GM12873 (cell line): Measurements from ENCODE around the gene SLC24A3.

Experiments
- TF ChIP-seq, protein P1 (sequence below): IDR thresholded peaks from 2 replicates; pipeline ENCODE4 v1.5.1; 2012; ENCODE audit warnings: low read depth, mild to moderate bottlenecking, moderate library complexity, low read length, control low read depth; ENCODE audit not compliant: insufficient read depth; ENCODE audit errors: missing control alignments

The SLC24A3 gene

GRCh38 chr20:19631410-19631809 lies 419.0 kb downstream of the SLC24A3 start:
- TF ChIP-seq, protein P1, sequence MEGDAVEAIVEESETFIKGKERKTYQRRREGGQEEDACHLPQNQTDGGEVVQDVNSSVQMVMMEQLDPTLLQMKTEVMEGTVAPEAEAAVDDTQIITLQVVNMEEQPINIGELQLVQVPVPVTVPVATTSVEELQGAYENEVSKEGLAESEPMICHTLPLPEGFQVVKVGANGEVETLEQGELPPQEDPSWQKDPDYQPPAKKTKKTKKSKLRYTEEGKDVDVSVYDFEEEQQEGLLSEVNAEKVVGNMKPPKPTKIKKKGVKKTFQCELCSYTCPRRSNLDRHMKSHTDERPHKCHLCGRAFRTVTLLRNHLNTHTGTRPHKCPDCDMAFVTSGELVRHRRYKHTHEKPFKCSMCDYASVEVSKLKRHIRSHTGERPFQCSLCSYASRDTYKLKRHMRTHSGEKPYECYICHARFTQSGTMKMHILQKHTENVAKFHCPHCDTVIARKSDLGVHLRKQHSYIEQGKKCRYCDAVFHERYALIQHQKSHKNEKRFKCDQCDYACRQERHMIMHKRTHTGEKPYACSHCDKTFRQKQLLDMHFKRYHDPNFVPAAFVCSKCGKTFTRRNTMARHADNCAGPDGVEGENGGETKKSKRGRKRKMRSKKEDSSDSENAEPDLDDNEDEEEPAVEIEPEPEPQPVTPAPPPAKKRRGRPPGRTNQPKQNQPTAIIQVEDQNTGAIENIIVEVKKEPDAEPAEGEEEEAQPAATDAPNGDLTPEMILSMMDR = no peak

DNA sequence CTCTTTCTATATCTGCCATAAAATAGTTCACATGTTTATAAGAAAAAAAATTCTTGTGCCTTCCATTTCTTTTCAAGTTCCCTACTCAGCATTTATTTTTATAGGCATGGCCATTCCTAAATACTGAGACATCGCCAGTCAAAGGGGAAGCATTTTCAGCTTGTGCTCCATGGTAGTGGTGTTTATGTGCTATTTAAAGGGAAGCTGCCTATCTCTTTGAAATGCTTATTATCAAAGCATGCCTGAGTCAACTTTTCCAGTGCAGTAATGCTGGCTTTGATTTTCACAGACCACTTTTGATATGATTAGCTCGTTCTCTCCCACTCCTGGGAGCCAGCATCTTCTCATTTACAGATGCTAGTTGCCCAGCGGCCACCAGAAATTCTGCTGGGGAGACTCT lies 421.5 kb downstream of the SLC24A3 start:
- TF ChIP-seq, protein P1 = no peak

DNA sequence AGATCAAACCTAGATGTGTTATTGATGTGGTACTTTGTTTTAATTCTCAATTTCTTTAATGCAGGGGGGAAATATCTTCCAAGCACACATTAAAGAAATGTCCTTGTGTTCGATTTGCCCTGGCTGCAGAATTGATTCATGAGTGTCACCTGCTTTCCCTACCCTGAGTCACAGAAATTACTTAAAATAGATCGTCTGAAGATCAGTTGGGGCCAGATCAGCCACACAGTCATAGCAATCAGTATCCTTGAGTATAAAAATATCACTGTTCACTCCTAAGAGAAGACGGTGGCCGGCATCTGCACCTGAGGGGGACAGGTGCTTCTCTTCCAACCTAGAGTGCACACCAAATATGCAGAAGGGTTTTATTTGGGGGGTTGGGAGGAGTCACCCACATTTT lies 430.4 kb downstream of the SLC24A3 start:
- TF ChIP-seq, protein P1 = no peak

GRCh38 chr20:19644085-19644484 lies 431.6 kb downstream of the SLC24A3 start:
- TF ChIP-seq, protein P1 = no peak

DNA sequence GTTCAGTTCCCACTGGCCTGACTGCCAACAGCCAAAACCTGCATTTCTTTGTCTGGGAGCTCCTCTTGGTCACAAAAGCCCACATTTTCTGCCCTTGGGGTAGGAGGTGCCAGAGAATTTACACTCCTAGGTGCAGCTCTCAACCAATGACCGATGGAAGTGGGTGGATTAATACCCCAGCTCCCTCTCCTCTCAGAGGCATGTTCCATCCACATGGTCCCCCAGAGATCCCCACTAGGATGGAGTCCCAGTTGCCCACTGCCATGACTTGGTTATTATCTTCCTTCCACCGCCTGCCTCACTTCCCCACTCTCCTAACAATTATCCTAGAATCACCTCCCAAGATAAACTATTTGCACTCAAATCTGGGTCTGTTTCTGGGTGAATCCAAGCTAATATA lies 434.5 kb downstream of the SLC24A3 start:
- TF ChIP-seq, protein P1 = no peak

DNA sequence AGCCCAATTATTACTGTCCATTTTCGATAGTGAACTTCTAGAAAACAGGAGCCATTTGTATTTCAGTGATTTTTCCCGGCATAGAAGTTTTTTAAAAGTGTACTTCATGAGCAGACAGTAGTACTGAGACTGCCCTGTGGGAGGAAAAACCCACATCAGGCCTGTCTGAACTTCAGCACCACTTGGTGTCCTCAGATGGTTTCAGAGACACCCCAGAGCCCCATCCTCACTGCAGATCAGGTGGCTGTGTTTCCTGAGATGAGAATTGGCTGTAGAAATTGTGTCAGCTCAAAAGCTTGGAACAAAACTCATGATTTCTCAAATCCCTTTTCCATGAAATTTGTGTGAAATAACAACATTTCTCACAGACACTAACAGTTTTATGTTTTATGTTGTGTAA lies 435.6 kb downstream of the SLC24A3 start:
- TF ChIP-seq, protein P1 = peak; percentile 11

- TF ChIP-seq, protein P1 = no peak
Observed at GRCh38 chr20:19649041-19649440, 436.6 kb downstream of the SLC24A3 start.

DNA sequence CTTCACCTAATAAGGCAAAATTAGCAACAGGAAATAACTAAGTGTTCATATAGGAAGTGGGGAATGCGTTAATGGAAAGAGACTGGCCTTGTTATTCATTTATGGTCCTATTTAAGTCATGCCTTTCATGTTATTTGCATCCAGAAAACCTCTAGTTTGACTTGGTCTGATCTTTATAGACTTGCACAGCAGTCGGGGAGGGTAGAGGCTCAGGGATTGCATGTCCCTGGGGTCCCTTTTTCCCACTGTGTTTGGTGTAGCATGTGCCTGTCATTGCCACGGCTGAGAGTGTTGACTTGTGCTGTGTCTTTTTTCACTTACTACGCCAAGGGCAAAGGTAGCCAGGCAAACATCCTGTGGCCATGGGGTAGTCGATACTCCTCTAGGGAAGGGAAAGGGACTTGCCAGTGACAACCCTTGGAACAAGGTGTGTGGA lies 440.2 kb downstream of the SLC24A3 start:
- TF ChIP-seq, protein P1 = no peak
